Astrocyte of the spinal cord (primary cell): ENCODE measurements around the gene CC2D1A.

Source experiments
- DNase-seq: peaks from one replicate; pipeline ENCODE4 v3.0.0; 2011; ENCODE audit warnings: low read depth, low spot score
- H3K4me3 ChIP-seq: 2 replicates; pipeline ENCODE4 v1.5.1; 2011; ENCODE audit warnings: low read depth, mild to moderate bottlenecking, low read length, moderate library complexity
- CTCF ChIP-seq: IDR thresholded peaks from 2 replicates; pipeline ENCODE4 v1.5.1; 2012; ENCODE audit warnings: low read depth, mild to moderate bottlenecking, low read length, inconsistent platforms
- in situ Hi-C: cut with HindIII; loops from 2 replicates; pipeline ENCODE4 v1.10.0; 2017; ENCODE audit warnings: low sequenced_read_pairs

The CC2D1A gene

GRCh38 chr19:13905634-13906520, at the start of gene CC2D1A, which contains the start of gene BRME1:
CC2D1A (plus strand) TSS chr19:13906201; CDS start chr19:13906442, 241 bp downstream.
BRME1 (minus strand) TSS chr19:13906117; CDS start chr19:13904892, 1,225 bp downstream.
- no peak for TF ChIP-seq CTCF
- DNase-seq: peak; percentile 78
- in situ Hi-C loops: no loop called here

GRCh38 chr19:13856497-13856896, 49.5 kb upstream of the CC2D1A start:
- in situ Hi-C loops: no loop called here
- no peak overlapping the region for H3K4me3 ChIP-seq
- DNase-seq: no peak
- TF ChIP-seq CTCF: no peak

More at GRCh38 chr19:13905634-13906520, at the start of gene CC2D1A, which contains the start of gene BRME1:
- H3K4me3 ChIP-seq: peak within 1 kb of the TSS; percentile 76

GRCh38 chr19:13859361-13859880, 46.6 kb upstream of the CC2D1A start:
- no peak overlapping the region for H3K4me3 ChIP-seq
- peak; percentile 47 for DNase-seq
- no peak for TF ChIP-seq CTCF
- in situ Hi-C loops: no loop called here

GRCh38 chr19:13860679-13861391, 45.2 kb upstream of the CC2D1A start:
- in situ Hi-C loops: no loop called here
- no peak for DNase-seq

GRCh38 chr19:13861392-13861713, 44.6 kb upstream of the CC2D1A start:
- DNase-seq: no peak
- no peak for TF ChIP-seq CTCF
- no peak overlapping the region for H3K4me3 ChIP-seq
- in situ Hi-C loops: no loop called here

More at GRCh38 chr19:13860679-13861391, 45.2 kb upstream of the CC2D1A start:
- no peak for TF ChIP-seq CTCF
- no peak overlapping the region for H3K4me3 ChIP-seq

- in situ Hi-C loops: no loop called here
- peak overlapping the region; percentile 37 for H3K4me3 ChIP-seq
- peak; percentile 92 for TF ChIP-seq CTCF
- DNase-seq: peak; percentile 92
These were observed 44.1 kb upstream of the CC2D1A start for GRCh38 chr19:13861714-13862531.
